PFSK-1 (cell line): Measurements from ENCODE around the gene EFNA5.

Experiments used
- FOXP2 ChIP-seq: optimal IDR thresholded peaks from 2 replicates; pipeline ENCODE3; 2011; ENCODE audit warnings: borderline replicate concordance, control low read depth, inconsistent platforms; ENCODE audit not compliant: insufficient read depth; ENCODE audit errors: extremely low read length, extremely low read depth
- POLR2AphosphoS5 ChIP-seq: IDR thresholded peaks from 2 replicates; pipeline ENCODE4 v1.6.1; 2012; ENCODE audit warnings: low read depth, mild to moderate bottlenecking, control low read depth, low read length, moderate library complexity
- REST ChIP-seq, 2 experiments: IDR thresholded peaks; 2 replicates each; pipeline versions ENCODE4 v1.6.1 to v1.8.0; 2011 to 2012; ENCODE audit warnings: low read depth in 2 of 2, low read length in 2 of 2, control low read depth in 1 of 2, inconsistent platforms in 1 of 2, mild to moderate bottlenecking in 1 of 2, moderate library complexity in 1 of 2; ENCODE audit not compliant: insufficient read depth in 1 of 2
- SIN3A ChIP-seq: IDR thresholded peaks from 2 replicates; pipeline ENCODE4 v1.6.1; 2012; ENCODE audit warnings: mild to moderate bottlenecking, low read length, moderate library complexity, borderline replicate concordance; ENCODE audit not compliant: insufficient read depth
- TAF1 ChIP-seq: IDR thresholded peaks from 2 replicates; pipeline ENCODE4 v1.6.1; 2012; ENCODE audit warnings: low read length, control low read depth, borderline replicate concordance; ENCODE audit not compliant: insufficient read depth

Gene EFNA5

GRCh38 chr5:107602896-107603295 is 67.8 kb downstream of the EFNA5 start:
- no peak for TF ChIP-seq REST (IDR thresholded peaks at IDR 0.05; ENCODE audit: insufficient read depth in 1 of 2, low read depth in 2 of 2, low read length in 2 of 2)
- TF ChIP-seq POLR2AphosphoS5 = no peak
- TF ChIP-seq TAF1 = no peak
- no peak for TF ChIP-seq SIN3A
- TF ChIP-seq FOXP2 = no peak

DNA sequence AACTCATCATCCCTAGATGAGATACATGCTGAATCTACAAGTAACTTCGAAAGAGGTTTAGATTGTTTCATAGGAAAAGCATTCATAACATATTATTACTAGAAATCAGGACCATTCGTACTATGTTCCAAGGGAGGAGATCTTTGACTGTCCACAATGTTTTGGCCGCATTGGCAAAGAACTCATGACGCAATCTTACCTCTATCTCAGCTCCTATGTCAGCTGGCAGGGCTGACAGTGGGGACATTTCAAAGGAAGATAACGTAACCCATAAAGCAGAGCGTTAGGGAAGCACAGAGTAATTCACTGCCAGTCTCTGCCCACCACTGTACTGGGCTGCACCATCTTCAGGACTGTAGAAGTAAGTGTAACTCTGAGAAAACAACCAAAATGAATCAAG is 69.7 kb downstream of the EFNA5 start:
- no peak for TF ChIP-seq POLR2AphosphoS5
- TF ChIP-seq TAF1 = no peak
- TF ChIP-seq REST (IDR thresholded peaks at IDR 0.05; ENCODE audit: insufficient read depth in 1 of 2, low read depth in 2 of 2, low read length in 2 of 2) = no peak
- no peak for TF ChIP-seq FOXP2
- TF ChIP-seq SIN3A = no peak

DNA sequence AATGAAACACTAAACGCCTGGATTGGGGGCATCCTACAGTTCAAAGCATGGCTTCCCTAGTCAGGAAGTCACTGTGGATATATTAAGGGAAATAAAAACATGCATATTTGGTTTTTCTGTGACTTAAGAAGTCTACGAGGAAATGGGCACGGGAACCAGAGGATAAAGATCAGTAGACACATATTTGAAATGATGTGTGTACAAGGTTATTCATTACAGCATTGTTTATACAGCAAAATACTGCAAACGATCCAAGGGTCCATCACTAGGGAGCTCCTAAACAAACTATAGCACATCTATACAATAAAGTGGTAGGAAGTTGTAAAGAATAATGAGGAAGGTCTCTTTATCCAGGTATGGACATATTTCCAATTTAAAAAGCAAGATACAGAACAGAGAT is 71.8 kb downstream of the EFNA5 start:
- TF ChIP-seq FOXP2 = no peak
- no peak for TF ChIP-seq TAF1
- no peak for TF ChIP-seq POLR2AphosphoS5
- no peak for TF ChIP-seq SIN3A
- no peak for TF ChIP-seq REST (IDR thresholded peaks at IDR 0.05; ENCODE audit: insufficient read depth in 1 of 2, low read depth in 2 of 2, low read length in 2 of 2)

- no peak for TF ChIP-seq POLR2AphosphoS5
- TF ChIP-seq FOXP2 = no peak
- TF ChIP-seq TAF1 = no peak
- no peak for TF ChIP-seq SIN3A
- TF ChIP-seq REST (IDR thresholded peaks at IDR 0.05; ENCODE audit: insufficient read depth in 1 of 2, low read depth in 2 of 2, low read length in 2 of 2) = no peak
Measured at GRCh38 chr5:107597803-107598202, 72.9 kb downstream of the EFNA5 start.

DNA sequence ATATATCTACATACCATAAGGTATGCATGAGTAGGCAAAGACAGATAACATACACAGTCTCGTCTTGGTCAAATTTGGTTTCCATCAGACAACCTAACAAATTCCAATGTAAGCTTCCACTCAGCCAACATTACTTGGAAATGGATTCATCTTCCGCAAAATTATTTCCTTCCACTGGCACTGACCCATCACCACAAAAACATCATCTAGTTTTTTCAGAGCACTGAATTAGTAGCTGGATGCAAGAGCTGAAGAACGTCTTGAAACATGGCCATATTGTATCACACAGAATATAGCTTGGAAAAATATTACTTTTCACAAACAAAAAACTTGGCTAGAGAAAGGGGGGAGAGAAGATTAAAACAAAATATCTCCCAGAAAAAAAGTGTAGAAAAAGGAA is 73.5 kb downstream of the EFNA5 start:
- no peak for TF ChIP-seq TAF1
- no peak for TF ChIP-seq REST (IDR thresholded peaks at IDR 0.05; ENCODE audit: insufficient read depth in 1 of 2, low read depth in 2 of 2, low read length in 2 of 2)
- no peak for TF ChIP-seq FOXP2
- TF ChIP-seq SIN3A = no peak
- no peak for TF ChIP-seq POLR2AphosphoS5
